HG02798 (cell line): ENCODE results near the gene DENND5A.
A peak's percentile ranks its signal among the peaks of the same experiment; 100 is the strongest.
"Not testable (repeated sequence)": the region's sequence is repeated elsewhere in the genome, so short reads cannot be mapped to it uniquely, and the experiment has no call there.

Experiments used
- ATAC-seq: cut with Tn5 transposase; IDR thresholded peaks from one replicate; pipeline ENCODE4 v1.9.1; 2021; ENCODE audit warnings: mild to moderate bottlenecking; ENCODE audit not compliant: unreplicated experiment, poor library complexity

The DENND5A gene

DNA sequence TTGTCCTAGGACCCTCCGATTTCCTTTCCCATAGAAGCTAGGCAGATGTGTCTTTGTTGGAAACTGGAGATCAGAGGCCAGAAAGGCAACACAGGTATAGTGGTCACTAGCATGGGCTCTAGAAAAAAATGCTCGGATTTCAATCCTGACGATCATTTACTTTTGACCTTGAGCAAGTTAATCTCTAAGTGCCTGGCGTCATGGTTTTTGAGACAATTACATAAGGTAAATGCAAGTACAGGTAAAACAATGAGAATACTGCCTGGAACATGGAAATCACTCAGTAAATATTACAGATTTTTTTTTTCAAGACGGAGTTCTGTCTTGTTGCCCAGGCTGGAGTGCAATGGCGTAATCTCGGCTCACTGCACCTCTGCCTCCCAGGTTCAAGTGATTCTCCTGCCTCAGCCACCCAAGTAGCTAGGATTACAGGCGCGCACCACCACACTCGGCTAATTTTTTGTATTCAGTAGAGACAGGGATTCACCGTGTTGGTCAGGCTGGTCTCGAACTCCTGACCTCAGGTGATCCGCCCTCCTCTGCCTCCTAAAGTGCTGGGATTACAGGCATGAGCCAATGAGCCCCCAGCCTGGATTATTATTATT is 1.1 kb upstream of the DENND5A start:
- ATAC-seq, result no peak

DNA sequence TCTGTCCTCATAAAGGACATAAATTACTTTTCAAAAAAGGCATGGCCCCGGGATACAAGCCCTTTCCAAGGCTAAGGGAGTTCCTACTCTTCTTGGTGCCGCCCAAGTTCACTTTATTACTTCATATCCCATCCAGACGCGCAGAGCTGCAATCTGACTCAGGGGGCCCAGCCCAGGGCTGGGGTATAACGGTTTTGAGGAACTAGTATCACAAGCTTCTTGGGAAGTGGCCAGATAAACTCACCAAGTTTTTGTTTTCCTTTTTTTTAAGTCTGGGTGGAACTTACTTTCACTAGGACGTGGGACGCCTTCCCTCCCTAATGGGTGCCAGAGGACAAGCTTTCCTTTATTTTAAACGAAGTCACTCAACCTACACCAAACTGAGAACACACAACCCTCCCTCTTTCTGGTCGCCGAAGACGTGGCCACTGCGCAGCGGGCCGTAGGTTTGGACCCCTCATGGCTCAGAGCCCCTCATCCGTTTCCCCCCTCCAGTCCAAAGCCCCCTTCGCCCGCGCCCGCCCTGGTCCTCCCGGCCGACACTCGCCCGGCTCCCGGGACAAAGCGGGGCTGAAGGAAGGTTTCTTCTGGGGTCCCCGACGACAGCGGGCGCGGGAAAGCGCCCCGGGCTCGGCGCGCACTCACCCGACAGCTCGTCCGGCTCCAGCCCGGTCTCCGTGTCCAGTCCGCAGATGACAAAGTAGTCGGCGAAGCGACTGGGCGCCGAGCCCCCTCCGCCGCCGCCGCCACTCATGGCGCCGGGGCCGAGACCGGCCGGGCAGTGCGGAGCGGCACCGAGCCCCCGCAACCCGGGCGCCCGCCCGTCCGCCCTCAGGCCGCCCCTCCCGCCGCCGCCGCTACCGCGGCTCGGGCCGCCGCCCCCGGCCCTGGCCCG is 587 bp downstream of the DENND5A start:
- ATAC-seq, result peak; percentile 12

DNA sequence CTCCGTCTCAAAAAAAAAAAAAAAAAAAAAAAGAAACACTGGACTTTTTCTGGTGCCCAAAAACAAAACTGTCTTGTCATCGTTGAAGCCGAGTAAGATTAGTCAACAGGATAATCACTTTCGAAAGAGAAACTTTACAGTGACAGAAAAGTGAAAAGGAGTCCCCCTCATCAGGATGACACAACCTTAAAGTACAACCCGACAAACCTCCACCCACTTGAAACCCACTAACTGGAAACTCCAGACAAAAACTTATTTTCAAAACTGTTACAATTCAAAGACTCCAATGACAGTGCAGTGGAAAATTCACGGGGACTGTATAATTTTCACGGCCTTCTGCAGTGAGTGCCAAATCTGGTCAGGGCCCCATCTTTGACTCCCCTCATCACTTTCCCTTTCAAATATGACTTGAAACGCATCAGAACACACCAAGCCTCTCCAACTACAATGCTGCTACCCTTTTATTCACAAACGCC is 1.3 kb downstream of the DENND5A start:
- ATAC-seq, result peak; percentile 77

DNA sequence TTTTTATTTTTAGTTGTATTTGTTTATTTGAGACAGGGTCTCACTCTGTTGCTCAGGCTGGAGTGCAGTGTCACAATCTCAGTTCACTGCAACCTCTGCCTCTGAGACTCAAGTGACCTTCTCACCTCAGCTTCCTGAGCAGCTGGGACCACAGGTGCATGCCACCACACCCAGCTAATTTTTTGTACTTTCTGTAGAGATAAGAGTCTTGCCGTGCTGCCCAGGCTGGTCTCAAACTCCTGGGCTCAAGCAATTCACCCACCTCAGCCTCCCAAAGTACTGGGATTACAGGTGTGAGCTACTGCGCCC is 4.4 kb downstream of the DENND5A start:
- ATAC-seq, result not testable (repeated sequence)

DNA sequence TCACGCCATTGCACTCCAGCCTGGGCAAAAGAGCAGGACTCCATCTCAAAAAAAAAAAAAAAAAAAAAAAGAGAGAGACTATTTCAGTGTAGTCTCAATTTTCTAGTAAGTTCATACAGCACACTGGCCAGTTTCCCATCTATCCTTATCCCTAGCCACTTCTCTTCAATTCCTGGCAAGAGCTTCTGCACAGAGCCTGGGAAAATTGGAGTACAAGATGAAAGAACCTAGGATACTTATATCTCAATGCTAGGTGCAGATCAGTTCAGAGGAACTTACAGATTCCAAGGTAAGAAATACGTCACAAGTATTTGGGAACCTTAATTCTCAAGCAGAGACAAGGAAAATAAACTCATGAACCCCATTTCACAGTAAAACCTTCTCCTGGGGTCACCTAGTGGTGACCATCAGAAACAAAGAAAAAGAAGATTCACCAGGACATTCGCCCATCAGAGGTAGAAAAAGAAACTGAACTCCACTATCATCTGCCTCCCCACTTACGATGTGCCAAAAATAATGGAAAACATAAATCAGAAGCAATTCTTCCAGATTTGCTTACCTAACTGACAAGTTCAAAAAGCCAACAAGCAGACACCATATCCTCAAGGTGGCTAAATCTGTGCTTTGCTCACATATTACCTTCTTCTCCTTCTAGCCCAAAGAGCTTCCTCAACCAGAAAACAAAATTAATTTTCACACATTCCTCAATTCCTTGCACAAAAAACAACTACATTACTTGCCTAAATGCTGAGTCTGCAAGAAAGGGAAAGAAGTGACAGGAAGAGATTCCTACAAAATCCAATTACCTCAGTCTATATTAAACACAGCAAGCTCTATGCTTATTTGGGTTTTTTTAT is 4.9 kb downstream of the DENND5A start:
- ATAC-seq, result no peak

DNA sequence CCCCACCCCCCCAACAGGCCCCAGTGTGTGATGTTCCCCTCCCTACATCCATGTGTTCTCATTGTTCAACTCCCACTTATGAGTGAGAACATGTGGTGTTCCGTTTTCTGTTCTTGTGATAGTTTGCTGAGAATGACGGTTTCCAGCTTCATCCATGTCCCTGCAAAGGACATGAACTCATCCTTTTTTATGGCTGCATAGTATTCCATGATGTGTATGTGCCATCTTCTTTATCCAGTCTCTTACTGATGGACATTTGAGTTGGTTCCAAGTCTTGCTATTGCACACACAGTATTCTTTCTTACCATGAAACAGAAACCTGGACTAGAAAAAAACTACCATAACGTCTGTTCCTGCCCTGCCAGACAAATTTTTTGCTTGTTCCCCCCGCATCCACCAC is 6.9 kb downstream of the DENND5A start:
- ATAC-seq, result not testable (repeated sequence)

DNA sequence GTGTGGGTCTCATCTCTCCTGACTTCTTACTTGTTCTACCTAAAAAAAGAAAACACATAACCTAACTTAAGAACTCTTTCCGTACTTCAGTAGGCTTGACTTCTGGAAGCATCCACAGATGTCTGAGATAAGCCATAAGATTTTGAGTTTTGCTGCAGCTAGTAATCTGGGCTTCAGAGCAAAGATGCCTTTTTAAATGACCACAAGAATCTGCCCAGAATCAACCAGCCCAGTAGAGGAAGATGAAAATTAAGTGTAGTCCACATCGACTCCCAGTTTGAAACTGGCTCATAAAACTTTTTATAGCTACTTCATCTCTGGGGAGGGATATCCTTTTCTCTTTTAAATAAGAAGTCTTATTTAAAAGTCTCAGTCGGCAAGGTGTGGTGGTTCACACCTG is 10.7 kb downstream of the DENND5A start:
- no peak for ATAC-seq

DNA sequence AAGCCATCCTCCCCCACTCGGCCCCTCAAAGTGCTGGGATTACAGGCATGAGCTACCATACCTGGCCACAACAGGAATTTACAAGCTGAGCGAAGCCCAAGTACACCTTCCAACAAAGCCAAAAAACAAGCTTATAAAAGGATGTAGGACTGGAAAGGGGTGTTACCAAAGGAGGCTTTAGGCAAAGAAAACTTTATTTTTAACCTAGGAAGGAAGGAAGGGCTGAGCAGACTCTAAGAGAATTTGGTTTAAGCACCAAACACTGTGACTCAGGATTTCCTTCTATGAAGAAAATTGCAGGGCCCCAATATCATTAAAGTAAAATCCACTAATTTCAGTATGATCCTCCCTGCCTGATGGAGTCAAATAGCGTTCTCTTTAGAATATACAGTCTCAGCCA is 12.1 kb downstream of the DENND5A start:
- no peak for ATAC-seq

DNA sequence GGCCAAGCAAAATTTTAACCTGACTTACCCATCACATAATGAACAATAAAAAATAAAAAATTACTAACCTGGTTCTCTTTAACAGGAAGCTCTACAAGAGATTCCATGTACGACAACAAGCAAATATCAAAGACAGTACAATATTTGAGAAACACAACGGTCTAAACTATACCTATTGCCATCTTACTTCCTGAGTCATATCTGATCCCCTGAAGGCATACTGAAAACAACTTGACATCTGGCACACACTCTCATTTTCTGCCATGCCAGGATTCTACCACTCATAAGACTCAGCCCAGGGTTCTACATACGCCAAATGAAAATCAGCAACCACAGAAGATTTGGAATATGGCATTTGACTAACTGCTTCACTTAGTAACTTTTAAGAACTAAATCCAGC is 13.8 kb downstream of the DENND5A start:
- no peak for ATAC-seq

DNA sequence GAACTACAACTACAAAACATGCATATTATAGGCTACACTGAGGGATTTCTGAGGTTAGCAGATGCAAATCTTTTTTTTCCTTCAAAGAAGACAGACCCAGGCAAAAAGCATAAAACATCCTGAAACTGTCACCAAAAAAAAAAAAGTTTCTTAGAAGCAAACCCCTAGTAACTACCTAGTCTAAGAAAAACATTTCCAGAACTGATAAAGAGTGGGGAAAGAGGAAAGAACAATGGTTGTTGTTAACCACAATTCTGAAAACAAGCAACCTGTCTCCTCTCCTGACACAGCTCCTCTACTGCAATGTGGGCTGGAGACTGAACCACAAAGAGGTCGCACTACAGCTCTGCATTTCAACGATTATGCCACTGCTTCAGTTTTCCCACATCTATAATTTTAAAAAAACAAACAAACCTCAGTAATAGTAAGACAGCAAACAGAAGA is 15.0 kb downstream of the DENND5A start:
- ATAC-seq, result peak; percentile 71

DNA sequence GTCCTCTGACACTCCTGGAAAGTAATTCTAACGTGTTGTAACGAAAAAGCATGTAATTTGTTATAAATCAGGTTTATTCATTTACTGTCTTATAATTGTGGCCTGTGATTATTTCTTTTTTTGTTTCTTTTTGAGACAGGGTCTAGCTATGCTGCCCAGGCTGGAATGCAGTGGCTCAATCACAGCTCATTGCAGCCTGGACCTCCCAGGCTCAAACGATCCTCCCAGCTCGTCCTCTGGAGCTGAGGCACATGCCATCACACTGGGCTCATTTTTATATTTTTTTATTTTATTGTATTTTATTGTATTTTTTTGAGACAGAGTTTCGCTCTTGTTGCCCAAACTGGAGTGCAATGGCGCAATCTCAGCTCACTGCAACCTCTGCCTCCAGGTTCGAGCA is 15.9 kb downstream of the DENND5A start:
- no peak for ATAC-seq

DNA sequence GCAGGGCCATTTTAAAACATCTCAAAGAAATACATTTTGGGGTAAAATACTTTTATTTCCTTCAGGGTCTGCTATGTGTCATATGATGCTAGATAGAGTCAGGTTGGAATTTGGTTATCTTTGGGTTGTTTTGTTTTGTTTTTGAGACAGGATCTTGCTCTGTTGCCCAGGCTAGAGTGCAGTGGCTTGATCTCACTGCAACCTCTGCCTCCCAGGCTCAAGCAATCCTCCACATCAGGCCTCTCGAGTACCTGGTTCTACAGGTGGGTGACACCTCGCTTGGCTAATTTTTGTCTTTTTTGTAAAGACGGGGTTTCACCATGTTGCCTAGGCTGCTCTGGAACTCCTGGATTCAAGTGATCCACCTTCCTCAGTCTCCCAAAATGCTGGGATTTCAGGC is 17.3 kb downstream of the DENND5A start:
- no peak for ATAC-seq

DNA sequence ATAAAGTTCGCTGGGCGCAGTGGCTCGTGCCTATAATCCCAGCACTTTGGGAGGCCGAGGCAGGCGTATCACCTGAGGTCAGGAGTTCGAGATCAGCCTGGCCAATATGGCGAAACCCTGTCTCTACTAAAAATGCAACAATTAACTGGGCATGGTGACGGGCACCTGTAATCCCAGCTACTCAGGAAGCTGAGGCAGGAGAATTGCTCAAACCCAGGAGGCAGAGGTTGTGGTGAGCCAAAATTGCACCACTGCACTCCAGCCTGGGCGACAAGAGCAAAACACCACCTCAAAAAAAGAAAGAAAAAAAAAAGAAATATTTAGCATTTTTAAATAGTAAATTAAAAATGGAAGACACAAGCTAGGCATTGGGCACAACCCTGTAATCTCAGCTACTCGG is 28.9 kb downstream of the DENND5A start:
- not testable (repeated sequence) for ATAC-seq

DNA sequence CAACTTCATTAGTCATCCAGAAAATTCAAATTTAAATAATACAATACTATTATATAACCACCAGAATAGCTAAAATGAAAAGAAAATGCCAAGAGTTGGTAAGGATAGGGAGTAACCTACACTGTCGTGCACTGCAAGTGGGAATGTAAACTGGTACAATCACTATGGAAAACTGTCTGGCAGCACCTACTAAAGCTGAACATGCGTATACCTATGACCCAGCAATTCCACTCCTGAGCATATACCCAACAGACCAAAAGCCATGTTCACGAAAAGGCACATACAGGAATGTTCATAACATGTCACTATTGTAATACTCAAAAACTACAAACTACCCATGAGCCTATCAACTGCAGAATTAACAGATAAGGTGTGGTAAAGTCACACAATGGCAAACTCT is 32.7 kb downstream of the DENND5A start:
- ATAC-seq, result no peak

DNA sequence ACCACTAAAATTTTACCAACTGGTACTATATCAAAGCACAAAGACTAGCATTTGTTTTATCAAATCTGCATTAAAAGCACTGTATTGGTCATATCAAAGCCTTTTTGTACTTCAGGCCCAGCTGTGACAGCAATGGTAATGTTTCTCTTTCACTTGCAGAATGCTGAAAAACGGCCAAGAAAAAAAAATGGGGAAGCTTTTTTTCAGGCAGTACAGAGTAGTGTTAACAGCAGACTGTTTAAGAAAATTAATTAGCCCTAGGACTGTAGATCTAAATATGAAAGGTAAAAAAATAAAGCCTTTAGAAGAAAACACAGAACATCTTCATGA is 33.3 kb downstream of the DENND5A start:
- ATAC-seq, result no peak

DNA sequence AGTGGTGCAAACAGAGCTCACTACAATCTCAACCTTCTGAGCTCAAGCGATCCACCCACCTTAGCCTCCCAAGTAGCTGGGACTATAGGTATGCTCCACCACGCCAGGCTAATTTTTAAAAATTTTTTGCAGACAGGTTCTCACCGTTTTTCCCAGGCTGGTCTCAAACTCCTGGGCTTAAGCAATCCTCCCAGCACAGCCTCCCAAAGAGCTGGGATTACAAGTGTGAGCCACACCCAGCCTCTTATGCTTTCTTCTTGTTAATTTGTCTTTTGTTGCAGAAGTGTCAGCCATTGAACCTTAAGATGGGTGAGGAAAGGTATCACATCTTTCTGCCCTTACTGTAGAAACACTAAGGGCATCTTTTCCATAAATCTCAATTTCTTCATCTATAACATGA is 34.9 kb downstream of the DENND5A start:
- ATAC-seq, result no peak

DNA sequence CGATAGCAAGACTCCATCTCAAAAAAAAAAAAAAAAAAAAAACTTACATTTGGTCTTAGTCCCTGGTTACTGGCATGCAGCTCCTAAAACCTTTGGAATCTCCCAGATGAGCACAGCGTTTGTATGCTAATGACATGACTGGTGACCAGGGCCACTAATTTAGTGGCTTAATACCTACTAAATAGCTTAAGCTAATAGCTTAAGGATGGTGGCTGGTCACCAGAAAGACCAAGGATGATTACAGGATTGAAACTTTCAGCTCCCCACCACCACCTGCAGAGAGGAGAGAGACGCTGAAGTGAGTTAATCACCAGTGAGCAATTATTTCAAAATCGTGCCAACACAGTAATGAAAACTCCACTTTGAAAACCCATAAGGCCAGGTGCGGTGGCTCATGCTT is 37.1 kb downstream of the DENND5A start:
- no peak for ATAC-seq

DNA sequence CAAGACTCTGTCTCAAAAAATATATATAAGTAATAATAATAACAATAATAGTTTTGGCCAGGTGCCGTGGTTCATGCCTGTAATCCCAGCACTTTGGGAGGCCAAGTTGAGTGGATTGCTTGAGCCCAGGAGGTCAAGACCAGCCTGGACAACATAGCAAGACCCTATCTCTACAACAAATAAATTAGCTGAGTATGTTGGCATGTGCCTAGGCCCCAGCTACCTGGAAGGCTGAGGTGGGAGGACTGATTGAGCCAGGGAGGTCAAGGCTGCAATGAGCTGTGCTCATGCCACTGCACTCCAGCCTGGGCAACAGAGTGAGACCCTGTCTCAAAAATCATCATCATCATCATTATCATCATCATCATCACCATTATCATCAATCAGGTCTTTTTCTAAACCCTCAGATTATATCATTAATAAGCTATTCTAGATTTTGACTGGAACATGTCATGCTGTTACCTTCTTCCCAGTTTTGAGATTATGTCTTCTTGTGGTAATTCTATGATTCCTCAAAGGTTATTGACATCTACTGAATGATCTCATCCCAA is 39.3 kb downstream of the DENND5A start:
- ATAC-seq, result no peak

DNA sequence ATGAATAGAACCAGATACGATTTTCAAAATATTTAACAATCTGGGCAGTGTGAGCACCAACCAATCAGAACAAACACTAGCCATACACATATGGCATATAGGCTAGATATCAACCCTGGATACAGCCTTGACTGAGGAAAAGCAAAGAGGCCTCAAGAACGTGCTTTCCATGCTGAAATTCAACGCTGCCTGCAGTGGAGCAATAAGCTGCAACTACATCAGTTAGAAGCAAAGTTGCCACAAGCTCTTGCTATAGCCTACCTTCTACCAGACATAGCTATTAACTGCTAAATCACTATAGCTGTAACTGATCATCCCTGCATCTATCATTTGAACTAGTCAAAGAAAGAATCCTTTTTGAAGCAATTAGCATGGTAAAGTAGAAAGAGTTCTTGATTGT is 42.5 kb downstream of the DENND5A start:
- no peak for ATAC-seq

DNA sequence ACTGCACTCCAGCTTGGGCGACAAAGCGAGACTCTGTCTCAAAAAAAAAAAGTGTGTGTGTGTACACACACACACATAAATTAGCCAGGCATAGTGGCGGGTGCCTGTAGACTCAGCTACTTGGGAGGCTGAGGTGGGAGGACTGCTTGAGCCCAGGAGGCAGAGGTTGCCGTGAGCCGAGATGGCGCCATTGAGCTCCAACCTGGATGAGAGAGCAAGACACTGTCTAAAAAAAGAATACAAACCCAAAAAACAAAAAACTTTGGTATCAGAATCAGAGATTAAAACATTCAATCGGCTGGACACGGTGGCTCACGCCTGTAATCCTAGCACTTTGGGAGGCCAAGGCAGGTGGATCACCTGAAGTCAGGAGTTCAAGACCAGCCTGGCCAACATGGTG is 44.3 kb downstream of the DENND5A start:
- not testable (repeated sequence) for ATAC-seq

DNA sequence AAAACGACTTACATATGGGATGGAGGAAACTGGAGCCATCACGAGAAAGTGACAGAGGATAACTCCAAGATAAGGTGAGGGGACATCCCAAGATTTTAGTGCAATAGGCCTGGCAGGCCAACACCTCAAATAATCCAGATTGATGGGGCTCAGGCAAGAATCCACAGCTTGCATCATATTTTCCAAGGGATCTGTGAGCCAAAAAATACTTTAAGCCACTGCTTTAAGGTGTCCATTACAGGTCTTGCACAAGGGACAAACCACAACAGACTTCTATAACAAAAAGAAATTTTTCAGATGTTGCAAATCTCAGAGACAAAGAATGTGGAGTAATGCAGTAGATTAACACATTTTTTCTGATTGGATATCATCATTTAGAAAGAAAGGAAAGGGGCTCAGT is 45.6 kb downstream of the DENND5A start:
- no peak for ATAC-seq
